ENCODE data around the gene TRAF3. TPM values are rescaled to one million over a fixed set of nuclear protein-coding genes. Genes with fewer than 3 reads are reported as not detected.

Gene TRAF3
- total RNA-seq, 2 experiments from 2014 or later: 37.4 to 38.9 TPM

GRCh38 chr14:102944448-102945330 lies 167.4 kb downstream of the TRAF3 start:
- CTCF ChIA-PET: no interaction called here
- POLR2A ChIA-PET: no interaction called here
- Mint-ChIP-seq H3K27me3 (no peaks in the 10 kb centered on the region), H3K36me3 (ENCODE audit: low read depth) (no peaks in the 10 kb centered on the region), H3K4me1 (peaks cover 22% of the 10 kb centered on the region), H3K4me3 (no peak overlapping the region), H3K9me3 (no peaks in the 10 kb centered on the region), H3K27ac (no peak overlapping the region)
- no peak for DNase-seq

GRCh38 chr14:102945346-102946130 lies 168.3 kb downstream of the TRAF3 start:
- no peaks in the 10 kb centered on the region for H3K9me3 Mint-ChIP-seq
- POLR2A ChIA-PET: no interaction called here
- CTCF ChIA-PET: no interaction called here
- H3K36me3 Mint-ChIP-seq (ENCODE audit: low read depth): no peaks in the 10 kb centered on the region
- peaks cover 22% of the 10 kb centered on the region for H3K4me1 Mint-ChIP-seq
- no peak overlapping the region for H3K4me3 Mint-ChIP-seq
- no peaks in the 10 kb centered on the region for H3K27me3 Mint-ChIP-seq
- no peak overlapping the region for H3K27ac Mint-ChIP-seq
- no peak for DNase-seq

DNA sequence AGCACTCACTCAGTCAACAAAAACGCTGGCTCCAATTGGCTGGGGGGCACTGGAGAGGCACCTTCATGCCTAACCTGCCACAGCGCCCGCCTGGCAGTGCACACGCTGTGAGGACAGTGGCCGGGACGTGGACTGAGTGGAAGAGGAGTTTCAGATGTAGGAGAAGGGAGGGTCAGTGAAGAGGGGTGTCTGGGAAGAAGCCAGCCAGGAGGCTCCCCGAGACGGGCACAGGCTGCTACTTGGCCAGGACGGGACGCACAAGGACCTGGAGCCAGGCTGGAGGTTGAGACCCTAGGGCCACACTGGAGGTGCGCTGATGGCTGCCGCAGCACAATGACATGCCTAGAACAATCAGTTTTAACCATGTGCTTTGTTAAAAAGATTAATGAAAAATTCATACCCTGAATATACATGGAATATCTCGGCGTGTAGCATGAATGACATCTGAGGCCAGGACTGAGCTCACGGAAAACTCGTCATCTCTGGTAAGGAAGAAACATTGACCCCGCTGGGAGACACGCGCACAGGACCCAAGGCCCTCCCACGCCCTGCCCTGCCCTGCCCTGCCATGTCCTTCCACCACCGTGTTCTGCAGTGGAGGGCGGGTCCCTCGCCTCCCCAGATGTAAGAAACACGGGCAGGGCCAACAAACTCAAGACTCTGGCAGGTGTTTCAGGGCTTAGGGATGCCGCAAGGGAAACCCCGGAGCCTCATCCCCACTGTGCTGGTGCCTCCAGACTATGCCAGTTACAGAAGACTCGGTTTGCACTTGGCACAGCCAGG lies 170.3 kb downstream of the TRAF3 start:
- H3K9me3 Mint-ChIP-seq: no peaks in the 10 kb centered on the region
- no peak overlapping the region for H3K27ac Mint-ChIP-seq
- peaks cover 22% of the 10 kb centered on the region for H3K4me1 Mint-ChIP-seq
- ChIA-PET CTCF (no interaction called here), POLR2A (no interaction called here)
- no peak for DNase-seq
- H3K4me3 Mint-ChIP-seq: no peak overlapping the region
- H3K27me3 Mint-ChIP-seq: no peaks in the 10 kb centered on the region
- H3K36me3 Mint-ChIP-seq (ENCODE audit: low read depth): no peaks in the 10 kb centered on the region

GRCh38 chr14:102948698-102949061 lies 171.4 kb downstream of the TRAF3 start:
- H3K27me3 Mint-ChIP-seq: no peaks in the 10 kb centered on the region
- peaks cover 22% of the 10 kb centered on the region for H3K4me1 Mint-ChIP-seq
- H3K4me3 Mint-ChIP-seq: peak overlapping the region; percentile 27
- no peak for DNase-seq
- CTCF ChIA-PET: interaction anchor here (0.6 kb wide), 1 partner anchor 254 kb away, joined by 3 read pairs; no protein-coding TSS in a partner anchor
- POLR2A ChIA-PET: no interaction called here
- H3K9me3 Mint-ChIP-seq: no peaks in the 10 kb centered on the region
- no peaks in the 10 kb centered on the region for H3K36me3 Mint-ChIP-seq (ENCODE audit: low read depth)
- peak overlapping the region; percentile 8 for H3K27ac Mint-ChIP-seq

DNA sequence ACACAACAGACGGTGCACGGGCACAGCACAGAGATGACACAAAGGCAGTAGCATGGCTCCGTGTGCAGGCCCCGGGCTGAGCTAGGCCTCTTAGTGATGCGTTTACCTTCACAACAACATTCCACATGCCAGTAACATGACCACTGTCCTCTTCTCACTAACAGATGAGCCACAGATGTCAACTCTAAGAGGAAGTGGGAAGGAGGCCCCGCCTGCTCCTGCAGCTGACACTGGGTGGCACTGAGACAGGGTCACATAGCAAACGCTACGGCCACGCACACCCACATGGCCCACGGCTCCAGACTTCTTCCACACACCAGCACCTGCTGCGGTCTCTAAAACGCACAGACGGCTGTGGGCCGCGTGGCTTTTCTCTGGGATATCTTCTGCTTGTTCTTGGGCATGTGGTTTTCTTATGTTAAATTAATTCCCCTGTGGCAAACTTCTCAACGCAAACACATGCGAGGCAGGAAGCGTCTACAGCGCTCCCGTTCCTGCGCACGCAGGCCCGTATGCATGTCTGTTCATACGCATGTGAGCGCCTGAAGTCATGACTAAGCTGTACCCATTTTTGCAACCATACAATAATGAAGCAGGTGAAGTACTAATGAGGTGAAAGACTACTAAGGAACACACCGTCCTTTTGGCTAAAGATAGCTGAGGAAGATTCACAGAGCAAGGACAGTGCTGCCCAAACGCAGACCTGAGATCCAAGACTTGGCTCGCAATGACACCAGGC lies 172.0 kb downstream of the TRAF3 start:
- Mint-ChIP-seq H3K27me3 (no peaks in the 10 kb centered on the region), H3K4me3 (peak overlapping the region; percentile 27), H3K27ac (peak overlapping the region; percentile 8), H3K4me1 (peaks cover 22% of the 10 kb centered on the region), H3K36me3 (ENCODE audit: low read depth) (no peaks in the 10 kb centered on the region), H3K9me3 (no peaks in the 10 kb centered on the region)
- peak; percentile 52 for DNase-seq
- ChIA-PET CTCF (interaction anchor here (0.6 kb wide), 1 partner anchor 255 kb away, joined by 3 read pairs; no protein-coding TSS in a partner anchor), POLR2A (interaction anchor here (1.1 kb wide), 1 partner anchor 244 kb away, joined by 3 read pairs; no protein-coding TSS in a partner anchor)

DNA sequence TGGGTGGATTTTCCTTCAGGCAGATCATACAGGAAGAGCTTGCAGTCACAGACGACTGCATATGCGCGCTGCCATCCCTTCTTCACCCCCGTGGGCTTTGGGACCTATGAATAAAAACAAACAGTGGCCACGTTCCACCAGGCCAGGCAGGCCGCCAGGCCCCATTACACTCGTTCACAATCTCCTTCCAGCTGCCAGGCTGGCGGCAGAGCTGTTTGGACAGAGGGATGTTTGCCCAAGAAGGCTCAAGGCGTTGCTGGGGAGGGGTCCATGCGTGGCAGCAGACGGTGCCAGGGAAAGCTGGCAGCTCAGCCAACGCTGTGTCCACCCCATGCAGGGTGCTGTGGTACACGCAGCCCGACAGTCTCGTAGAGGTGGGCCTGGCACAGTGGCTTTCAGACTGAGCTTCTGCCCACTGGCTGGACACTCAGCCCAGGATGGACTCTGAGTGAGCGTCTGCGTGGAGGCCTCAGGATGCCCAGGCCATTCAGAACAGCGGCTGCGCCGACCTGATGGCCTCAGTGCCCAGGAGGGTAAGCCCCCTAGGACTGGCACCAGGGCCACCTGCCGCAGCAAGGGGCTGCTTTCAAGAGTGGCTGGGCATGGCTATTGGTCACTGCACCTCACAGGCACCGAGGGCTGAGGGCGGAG lies 172.7 kb downstream of the TRAF3 start:
- no peak overlapping the region for H3K4me3 Mint-ChIP-seq

DNA sequence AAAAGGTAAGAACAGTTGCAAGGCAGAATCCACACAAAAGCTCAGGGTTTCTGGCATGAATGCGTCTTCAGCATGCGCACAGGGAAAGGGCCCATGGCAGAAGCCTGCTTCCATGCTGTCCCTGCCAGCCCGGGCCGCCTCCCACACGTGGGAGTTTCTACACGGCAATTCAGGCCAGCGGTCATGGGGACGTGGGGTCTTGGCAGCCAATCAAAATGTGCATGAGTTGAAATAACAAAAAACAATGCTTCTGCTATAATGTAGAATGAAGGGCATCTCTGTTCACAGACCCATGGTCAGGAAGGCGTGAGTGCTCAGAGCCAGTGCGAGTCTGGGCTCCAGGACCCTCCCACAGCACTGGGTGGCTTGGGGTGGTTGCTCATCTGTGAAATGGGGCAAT lies 173.8 kb downstream of the TRAF3 start:
- no peak overlapping the region for H3K4me3 Mint-ChIP-seq
- CTCF ChIA-PET: no interaction called here
- H3K4me1 Mint-ChIP-seq: peaks cover 22% of the 10 kb centered on the region
- no peak for DNase-seq
- H3K36me3 Mint-ChIP-seq (ENCODE audit: low read depth): no peaks in the 10 kb centered on the region
- no peaks in the 10 kb centered on the region for H3K27me3 Mint-ChIP-seq
- H3K9me3 Mint-ChIP-seq: no peaks in the 10 kb centered on the region
- H3K27ac Mint-ChIP-seq: no peak overlapping the region
- POLR2A ChIA-PET: no interaction called here

More for the DNA sequence above, 172.7 kb downstream of the TRAF3 start:
- ChIA-PET CTCF (no interaction called here), POLR2A (interaction anchor here (1.1 kb wide), 1 partner anchor 245 kb away, joined by 3 read pairs; no protein-coding TSS in a partner anchor)
- H3K27me3 Mint-ChIP-seq: no peaks in the 10 kb centered on the region
- no peaks in the 10 kb centered on the region for H3K9me3 Mint-ChIP-seq
- H3K36me3 Mint-ChIP-seq (ENCODE audit: low read depth): no peaks in the 10 kb centered on the region
- H3K4me1 Mint-ChIP-seq: peaks cover 22% of the 10 kb centered on the region
- DNase-seq: no peak
- peak overlapping the region; percentile 8 for H3K27ac Mint-ChIP-seq

DNA sequence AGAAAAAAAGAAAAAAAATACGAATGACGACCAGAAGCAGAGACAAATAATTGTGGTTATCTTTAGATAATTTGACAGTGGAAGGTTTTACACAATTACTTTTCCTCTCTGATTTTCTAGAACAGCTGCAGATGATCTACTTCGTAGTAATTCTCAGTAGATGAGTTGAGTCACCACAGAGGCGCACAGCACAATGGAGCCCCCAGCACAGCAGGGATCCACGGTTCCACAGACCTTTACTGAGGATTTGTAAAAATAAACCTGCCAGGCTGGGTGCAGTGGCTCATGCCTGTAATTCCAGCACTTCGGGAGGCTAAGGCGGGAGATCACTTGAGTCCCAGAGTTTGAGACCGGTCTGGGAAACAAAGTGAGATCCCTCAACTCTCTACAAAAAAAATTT lies 174.6 kb downstream of the TRAF3 start:
- Mint-ChIP-seq H3K4me3 (no peak overlapping the region), H3K36me3 (ENCODE audit: low read depth) (no peaks in the 10 kb centered on the region), H3K4me1 (peaks cover 17% of the 10 kb centered on the region), H3K27ac (no peak overlapping the region), H3K9me3 (no peaks in the 10 kb centered on the region), H3K27me3 (no peaks in the 10 kb centered on the region)
- POLR2A ChIA-PET: no interaction called here
- no peak for DNase-seq
- CTCF ChIA-PET: no interaction called here

DNA sequence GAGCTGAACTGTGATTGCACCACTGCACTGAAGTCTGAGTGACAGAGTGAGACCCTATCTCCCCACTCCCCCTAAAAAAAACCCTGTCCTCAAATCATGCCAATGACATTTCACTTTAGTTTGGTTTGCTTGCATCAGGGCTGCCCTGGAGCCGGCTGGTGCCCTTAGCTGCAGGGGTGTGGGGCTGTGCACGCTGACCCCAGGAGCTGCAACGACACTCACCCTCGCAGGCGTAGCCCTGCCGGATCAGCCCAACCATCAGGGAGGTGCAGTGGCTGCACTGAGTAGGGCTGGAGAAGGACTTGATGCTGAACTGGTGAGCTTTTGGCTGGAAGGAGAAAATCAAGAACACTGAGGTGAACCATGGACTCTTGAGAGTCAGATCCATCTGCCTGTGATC lies 175.0 kb downstream of the TRAF3 start:
- Mint-ChIP-seq H3K27ac (no peak overlapping the region), H3K36me3 (ENCODE audit: low read depth) (no peaks in the 10 kb centered on the region), H3K27me3 (no peaks in the 10 kb centered on the region), H3K4me3 (no peak overlapping the region), H3K4me1 (peaks cover 13% of the 10 kb centered on the region), H3K9me3 (no peaks in the 10 kb centered on the region)
- POLR2A ChIA-PET: no interaction called here
- CTCF ChIA-PET: no interaction called here
- no peak for DNase-seq

- Mint-ChIP-seq H3K27me3 (no peaks in the 10 kb centered on the region), H3K4me1 (peaks cover 10% of the 10 kb centered on the region), H3K4me3 (no peak overlapping the region), H3K27ac (no peak overlapping the region), H3K36me3 (ENCODE audit: low read depth) (no peaks in the 10 kb centered on the region), H3K9me3 (no peaks in the 10 kb centered on the region)
- ChIA-PET POLR2A (no interaction called here), CTCF (no interaction called here)
- no peak for DNase-seq
Observed at GRCh38 chr14:102953100-102953499, 175.9 kb downstream of the TRAF3 start.

DNA sequence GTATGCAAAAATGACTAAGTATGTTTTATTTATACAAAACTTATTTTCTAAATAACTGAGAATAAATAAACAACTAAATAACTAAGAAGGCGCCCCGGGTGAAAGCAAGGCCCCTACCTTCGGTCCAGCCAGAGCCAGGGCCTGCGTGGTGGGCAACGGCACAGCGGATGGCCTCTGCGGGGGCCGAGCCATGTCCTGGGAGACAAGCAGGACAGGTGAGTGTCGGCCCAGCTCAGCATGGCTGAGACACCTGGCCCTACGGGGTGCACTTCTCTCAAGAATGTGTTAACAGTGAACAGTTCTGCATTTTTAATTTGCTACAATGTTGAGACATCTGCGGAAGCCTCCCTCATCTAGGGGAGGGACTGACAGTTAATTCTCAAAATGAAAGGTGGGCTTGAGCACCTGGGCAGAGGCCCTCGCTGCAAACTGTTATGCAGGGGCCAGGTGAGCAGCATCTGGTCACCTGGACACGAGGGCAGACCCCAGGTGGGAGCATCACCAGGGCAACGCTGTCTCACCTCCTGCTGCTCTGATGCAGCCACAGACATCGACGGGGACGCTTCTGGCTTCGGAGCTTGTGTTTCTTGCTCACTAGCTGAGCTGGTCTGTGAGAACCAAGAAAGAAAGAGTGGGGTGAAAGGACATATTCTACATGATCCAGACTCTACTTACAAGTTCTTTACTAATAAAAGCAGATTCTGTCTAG lies 177.0 kb downstream of the TRAF3 start:
- no peaks in the 10 kb centered on the region for H3K27me3 Mint-ChIP-seq
- no peaks in the 10 kb centered on the region for H3K9me3 Mint-ChIP-seq
- no peaks in the 10 kb centered on the region for H3K36me3 Mint-ChIP-seq (ENCODE audit: low read depth)
- peaks cover 4% of the 10 kb centered on the region for H3K4me1 Mint-ChIP-seq
- ChIA-PET POLR2A (no interaction called here), CTCF (no interaction called here)
- no peak overlapping the region for H3K27ac Mint-ChIP-seq
- H3K4me3 Mint-ChIP-seq: no peak overlapping the region
- DNase-seq: no peak
